A673 (cell line): Measurements from ENCODE around the gene MAP3K7. TPM values are rescaled to one million over a fixed set of nuclear protein-coding genes. Genes with fewer than 3 reads are reported as not detected.

Experiments used
- BruUV-seq: library from RNA; stranded (reverse); fragments of 400-500 nt; replicated peaks from 2 replicates; lab custom pipeline; 2021; lab: Mats Ljungman, UMichigan
- CTCF ChIA-PET: fragments of 300-600 bp; sonication (Branson Sonifier 250); formaldehyde crosslinking; loops from one replicate; lab custom pipeline; 2022; ENCODE audit warnings: antibody characterized with exemption; lab: Charles Lee
- POLR2A ChIA-PET: fragments of 300-600 bp; sonication (Branson Sonifier 250); formaldehyde crosslinking; loops from one replicate; lab custom pipeline; 2022; ENCODE audit warnings: antibody characterized with exemption; ENCODE audit not compliant: low non-redundant PET; lab: Charles Lee
- DNase-seq: peaks from one replicate; pipeline ENCODE4 v3.0.0-alpha.2; 2015; ENCODE audit warnings: low spot score
- H3K27ac ChIP-seq: fragments of 200-600 bp; sonication (generic); 2 replicates; pipeline ENCODE4 v1.5.1; 2016; ENCODE audit warnings: mixed run types, low read depth, mild to moderate bottlenecking, mixed read lengths, antibody characterized with exemption, low read length; ENCODE audit not compliant: poor library complexity, severe bottlenecking
- H3K27me3 ChIP-seq: fragments of 200-600 bp; sonication (generic); replicated peaks from 2 replicates; pipeline ENCODE4 v1.6.1; 2017; ENCODE audit warnings: mixed run types, low read depth, mild to moderate bottlenecking, mixed read lengths, antibody characterized with exemption, low read length; ENCODE audit not compliant: insufficient read depth, poor library complexity
- H3K36me3 ChIP-seq: fragments of 200-600 bp; sonication (generic); 2 replicates; pipeline ENCODE4 v1.6.1; 2016; ENCODE audit warnings: mixed run types, mild to moderate bottlenecking, mixed read lengths, antibody characterized with exemption, low read length; ENCODE audit not compliant: insufficient read depth, poor library complexity, severe bottlenecking
- H3K4me1 ChIP-seq: fragments of 200-600 bp; sonication (generic); 2 replicates; pipeline ENCODE4 v1.6.1; 2017; ENCODE audit warnings: mixed run types, mild to moderate bottlenecking, mixed read lengths, antibody characterized with exemption, low read length; ENCODE audit not compliant: insufficient read depth, poor library complexity, severe bottlenecking
- H3K4me3 ChIP-seq: fragments of 200-600 bp; sonication (generic); 2 replicates; pipeline ENCODE4 v1.5.1; 2016; ENCODE audit warnings: low read depth, mixed run types, mild to moderate bottlenecking, mixed read lengths, low read length; ENCODE audit not compliant: poor library complexity, severe bottlenecking
- H3K9me3 ChIP-seq: fragments of 200-600 bp; sonication (generic); 2 replicates; pipeline ENCODE4 v1.6.1; 2016; ENCODE audit warnings: mixed run types, low read depth, mild to moderate bottlenecking, mixed read lengths, antibody characterized with exemption, low read length; ENCODE audit not compliant: poor library complexity, severe bottlenecking
- CTCF ChIP-seq: fragments of 300-800, 200-600 bp; sonication (generic); conservative IDR thresholded peaks from 2 replicates; pipeline ENCODE4 v1.5.1; 2017; ENCODE audit warnings: low read depth, mild to moderate bottlenecking, antibody characterized with exemption, low read length, moderate library complexity, mixed read lengths
- EZH2 ChIP-seq: fragments of 200-600 bp; sonication (generic); IDR thresholded peaks from 2 replicates; pipeline ENCODE4 v1.6.1; 2017; ENCODE audit warnings: borderline replicate concordance, low read depth, mild to moderate bottlenecking, mixed read lengths, antibody characterized with exemption, low read length; ENCODE audit not compliant: poor library complexity, severe bottlenecking
- intact Hi-C: fragments of 100-400 bp; cut with micrococcal nuclease; formaldehyde crosslinking; loops from one replicate; pipeline ENCODE4 v1.10.0; 2022; ENCODE audit not compliant: unreplicated experiment
- total RNA-seq: library from RNA; stranded (reverse); gene quantifications from 2 replicates; pipeline ENCODE4 v1.2.3, GENCODE V29; 2021

Gene MAP3K7
- total RNA-seq, 1 experiment from 2014 or later: 35.6 TPM

GRCh38 chr6:90478789-90479602 lies 107.9 kb downstream of the MAP3K7 start:
- POLR2A ChIA-PET: no interaction called here
- peak; percentile 96 for DNase-seq
- no peak overlapping the region for H3K4me3 ChIP-seq
- TF ChIP-seq EZH2: no peak
- peak; percentile 91 for TF ChIP-seq CTCF
- no peak overlapping the region for H3K27ac ChIP-seq
- no peaks in the 10 kb centered on the region for H3K27me3 ChIP-seq
- no peaks in the 10 kb centered on the region for H3K36me3 ChIP-seq
- peaks cover 29% of the 10 kb centered on the region for H3K4me1 ChIP-seq
- intact Hi-C loops: loop anchor here (1.0 to 10.0 kb wide), 5 partner anchors 87 to 1044 kb away; partner anchors contain the start of gene ANKRD6
- no TSS peak for BruUV-seq
- CTCF ChIA-PET: interaction anchor here (0.6 to 1.9 kb wide), 11 partner anchors 11 to 539 kb away, joined by 3 to 36 read pairs (median 3); no protein-coding TSS in a partner anchor
- H3K9me3 ChIP-seq: no peaks in the 10 kb centered on the region

GRCh38 chr6:90478278-90478677 lies 108.6 kb downstream of the MAP3K7 start:
- no peak for DNase-seq
- no TSS peak for BruUV-seq
- POLR2A ChIA-PET: no interaction called here

GRCh38 chr6:90477366-90477765 lies 109.5 kb downstream of the MAP3K7 start:
- intact Hi-C loops: loop anchor here (5.0 to 10.0 kb wide), 2 partner anchors 85 to 1043 kb away; partner anchors contain the start of gene ANKRD6
- ChIA-PET POLR2A (no interaction called here), CTCF (no interaction called here)
- DNase-seq: no peak
- Histone ChIP-seq H3K9me3 (no peaks in the 10 kb centered on the region), H3K36me3 (no peaks in the 10 kb centered on the region), H3K4me3 (no peak overlapping the region), H3K27me3 (no peaks in the 10 kb centered on the region), H3K27ac (no peak overlapping the region), H3K4me1 (peaks cover 29% of the 10 kb centered on the region)
- TF ChIP-seq CTCF: no peak
- TF ChIP-seq EZH2: no peak
- BruUV-seq: no TSS peak

More at GRCh38 chr6:90478278-90478677, 108.6 kb downstream of the MAP3K7 start:
- peaks cover 29% of the 10 kb centered on the region for H3K4me1 ChIP-seq
- CTCF ChIA-PET: interaction anchor here (1.3 to 1.6 kb wide), 2 partner anchors 12 to 538 kb away, joined by 3 to 36 read pairs; no protein-coding TSS in a partner anchor
- intact Hi-C loops: loop anchor here (5.0 to 10.0 kb wide), 2 partner anchors 86 to 1043 kb away; partner anchors contain the start of gene ANKRD6
- no peak overlapping the region for H3K27ac ChIP-seq
- H3K27me3 ChIP-seq: no peaks in the 10 kb centered on the region
- no peak overlapping the region for H3K4me3 ChIP-seq
- TF ChIP-seq CTCF (no peak), EZH2 (no peak)
- H3K9me3 ChIP-seq: no peaks in the 10 kb centered on the region
- H3K36me3 ChIP-seq: no peaks in the 10 kb centered on the region
